HG03439 (cell line): ENCODE measurements around the gene IHH.

Experiments used
- ATAC-seq: cut with Tn5 transposase; IDR thresholded peaks from one replicate; pipeline ENCODE4 v1.9.1; 2021; ENCODE audit warnings: mild to moderate bottlenecking, moderate library complexity; ENCODE audit not compliant: unreplicated experiment

IHH gene

DNA sequence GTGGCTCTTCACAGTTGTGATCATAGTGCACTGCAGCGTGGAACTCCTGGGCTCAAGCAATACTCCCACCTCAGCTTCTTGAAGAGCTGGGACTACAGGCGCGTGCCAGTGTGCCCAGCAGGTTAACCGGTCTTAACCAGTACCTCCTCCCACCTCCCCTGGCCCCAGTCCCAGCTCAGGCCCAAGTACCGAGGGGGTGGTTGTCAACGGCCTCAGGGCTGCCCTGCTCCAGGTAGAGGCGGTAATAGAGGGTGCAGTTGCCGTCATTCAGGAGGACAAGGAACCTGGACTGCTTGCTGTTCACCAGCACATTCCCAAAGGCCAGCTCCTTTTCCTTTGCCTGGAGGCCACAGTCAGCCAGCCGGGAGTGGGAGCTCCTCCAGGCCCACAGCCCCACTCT lies 39.1 kb downstream of the IHH start:
- ATAC-seq: no peak

- no peak for ATAC-seq
These were observed 39.9 kb downstream of the IHH start for GRCh38 chr2:219020604-219021365.

- ATAC-seq: no peak
These were observed 41.3 kb downstream of the IHH start for GRCh38 chr2:219019436-219019835.

DNA sequence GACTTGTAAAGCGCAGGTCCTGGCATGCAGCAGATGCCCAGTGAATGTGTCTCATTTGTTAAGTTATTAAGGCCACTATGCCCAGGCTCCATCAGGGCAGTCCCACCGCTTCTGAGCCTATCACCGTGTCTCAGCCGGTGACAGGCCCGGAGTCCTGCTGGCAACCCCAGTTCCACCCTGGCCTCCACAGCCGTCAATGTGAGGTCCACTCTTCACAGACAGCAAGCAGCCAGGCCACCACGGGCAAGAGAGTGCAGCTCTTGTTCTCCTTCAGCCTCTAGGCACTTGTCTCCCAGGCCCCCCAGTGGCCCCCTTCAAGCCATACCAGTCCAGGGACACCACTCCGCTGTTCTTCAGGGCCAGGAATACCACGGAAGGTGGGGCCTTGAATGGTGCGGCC lies 42.0 kb downstream of the IHH start:
- ATAC-seq: no peak

DNA sequence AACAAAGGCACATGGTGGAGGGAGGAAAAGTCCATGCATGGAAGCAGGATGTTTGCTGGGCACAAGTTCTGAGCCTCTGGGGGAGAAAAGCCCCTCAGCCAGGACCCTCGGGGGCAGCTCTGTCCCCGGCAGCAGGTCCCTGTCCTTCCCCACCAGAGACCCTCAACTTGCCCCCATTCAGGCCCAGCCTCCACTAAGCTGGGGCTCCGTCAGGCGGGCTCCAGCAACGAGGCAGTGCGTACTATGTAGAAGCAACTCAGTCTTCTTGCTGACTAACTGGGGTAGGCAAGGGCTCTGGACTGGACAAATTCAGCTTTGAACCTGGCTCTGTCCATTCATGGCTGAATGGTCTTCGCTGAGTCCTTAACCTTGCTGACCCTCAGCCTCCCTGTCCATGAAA lies 42.4 kb downstream of the IHH start:
- ATAC-seq: no peak

GRCh38 chr2:219017201-219017931 lies 43.4 kb downstream of the IHH start:
- no peak for ATAC-seq

DNA sequence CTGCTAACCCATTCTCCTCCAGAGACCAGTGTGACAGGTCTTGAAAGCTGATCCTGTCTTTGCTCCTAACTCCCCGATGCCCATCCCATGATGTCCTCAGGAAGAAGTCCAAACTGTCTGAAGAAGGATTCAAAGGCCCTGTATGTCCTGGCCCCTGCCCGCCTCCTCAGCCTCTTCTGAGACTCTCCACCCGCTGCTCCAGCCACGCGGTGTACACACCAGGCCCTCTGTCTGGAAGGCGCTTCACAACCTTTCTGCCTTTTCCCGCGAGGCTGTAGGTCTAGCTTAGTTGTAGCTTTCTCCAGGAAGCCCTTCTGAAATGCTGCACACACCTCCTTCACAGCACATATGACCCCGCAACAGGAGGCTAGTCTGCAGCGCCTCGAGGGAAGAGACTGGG lies 44.0 kb downstream of the IHH start:
- ATAC-seq: no peak

- no peak for ATAC-seq
These were observed 49.8 kb downstream of the IHH start for GRCh38 chr2:219010873-219011272.

DNA sequence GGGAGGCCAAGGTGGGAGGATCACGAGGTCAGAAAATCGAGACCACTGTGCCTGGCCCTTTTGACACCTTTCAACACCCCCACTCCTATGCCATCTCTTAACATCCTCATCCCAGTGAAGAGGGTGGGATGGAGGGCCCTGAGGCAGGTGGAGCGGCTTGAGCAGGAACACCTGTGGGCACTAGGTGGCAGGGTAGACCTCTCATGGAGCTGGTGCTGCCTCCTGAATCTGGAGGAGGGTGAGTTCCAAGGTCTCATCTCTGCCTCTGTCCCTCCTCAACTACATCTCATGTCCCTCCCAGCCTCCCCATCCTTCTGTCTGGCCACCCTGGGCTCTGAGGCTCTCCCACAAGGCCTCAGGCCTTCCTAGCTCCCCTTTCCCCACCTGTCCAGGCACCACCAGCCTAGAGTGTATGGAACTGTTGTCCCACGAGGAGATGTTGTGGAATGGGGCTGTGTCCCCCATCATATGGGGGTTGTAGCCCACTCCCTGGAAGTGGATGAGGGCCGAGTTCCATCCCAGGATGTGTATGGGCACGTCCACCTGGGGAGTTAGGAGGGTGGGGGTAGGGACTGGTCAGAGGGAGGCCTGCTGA lies 50.5 kb downstream of the IHH start:
- ATAC-seq: no peak

DNA sequence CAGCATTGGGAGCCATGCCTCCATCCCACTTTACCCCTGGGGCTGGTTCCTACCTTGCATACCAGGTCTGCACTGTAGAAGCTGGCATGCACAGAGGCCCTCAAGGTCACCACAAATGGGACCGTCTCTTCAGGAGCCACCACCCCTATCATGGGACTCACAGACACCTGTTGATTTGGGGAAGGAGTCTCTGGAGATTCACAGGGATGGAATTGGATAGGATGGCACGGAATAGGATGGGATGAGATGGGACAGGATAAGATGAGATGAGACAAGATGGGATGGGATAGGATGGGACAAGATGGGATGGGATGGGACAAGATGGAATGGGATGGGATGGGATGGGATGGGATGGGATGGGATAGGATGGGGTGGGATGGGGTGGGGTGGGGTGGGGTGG lies 51.4 kb downstream of the IHH start:
- ATAC-seq: no peak
